Liver (tissue), 3 donors: Measurements from ENCODE around the gene PTPRN2.

Experiments used
- CTCF ChIP-seq: fragments of 150-350 bp; IDR thresholded peaks from 2 replicates; pipeline ENCODE4 v1.5.1; 2017; ENCODE audit warnings: improper control_type of control experiment, low read depth, low read length; ENCODE audit not compliant: missing input control
- SP1 ChIP-seq: IDR thresholded peaks from 2 replicates; pipeline ENCODE4 v1.6.1; 2018; ENCODE audit warnings: antibody characterized with exemption, mild to moderate bottlenecking
- donor health status: healthy.
- donor health status: healthy.

GRCh38 chr7:158324397-158325360, 262.9 kb downstream of the PTPRN2 start:
- TF ChIP-seq CTCF (no peak), SP1 (no peak)
